ENCODE results near the gene CCDC92. TPM values are rescaled to one million over a fixed set of nuclear protein-coding genes. Genes with fewer than 3 reads are reported as not detected.

Gene CCDC92
- total RNA-seq, 4 donors from 2014 or later = 14.8 to 48.8 (median 21.1) TPM

- Histone ChIP-seq H3K36me3 (no peaks in the 10 kb centered on the region), H3K4me3 (no peak overlapping the region), H3K27ac (no peak overlapping the region), H3K9me3 (no peaks in the 10 kb centered on the region), H3K27me3 (peaks cover 7% of the 10 kb centered on the region), H3K4me1 (no peaks in the 10 kb centered on the region)
- no peak for TF ChIP-seq POLR2A (IDR thresholded peaks at IDR 0.05)
- TF ChIP-seq POLR2AphosphoS5 (IDR thresholded peaks at IDR 0.05) = no peak
- no peak for TF ChIP-seq CTCF (IDR thresholded peaks at IDR 0.05)
- intact Hi-C loops (cut with DNase I; ENCODE audit: low total_unique reads) = no loop called here
- WGBS, 2 donors (ENCODE audit: low coverage in 1 of 2) = 80 to 82% methylated on average over 1 to 2 of the region's 2 CpGs
- DNase-seq = no peak
- in situ Hi-C loops (cut with MboI; ENCODE audit: low pct_ligation_motif_present in 1 of 4, low pct_unique_long_range_greater_than_20kb in 1 of 4, low sequenced_read_pairs in 3 of 4) = no loop called here
Observed at GRCh38 chr12:123923038-123923437, 49.6 kb downstream of the CCDC92 start.

GRCh38 chr12:123919980-123920360 is 52.7 kb downstream of the CCDC92 start:
- no peak overlapping the region for H3K4me3 ChIP-seq
- TF ChIP-seq CTCF (IDR thresholded peaks at IDR 0.05) (no peak), POLR2AphosphoS5 (IDR thresholded peaks at IDR 0.05) (no peak)
- 58 to 71% methylated on average over 3 of the region's 3 CpGs for WGBS, 2 donors (ENCODE audit: low coverage in 1 of 2)
- H3K4me1 ChIP-seq = peaks cover 0 to 7% (median 3%) of the 10 kb centered on the region in 4 donors
- no peaks in the 10 kb centered on the region for H3K36me3 ChIP-seq
- in situ Hi-C loops (cut with MboI; ENCODE audit: low pct_ligation_motif_present in 1 of 4, low pct_unique_long_range_greater_than_20kb in 1 of 4, low sequenced_read_pairs in 3 of 4) (no loop called here), intact Hi-C loops (cut with DNase I; ENCODE audit: low total_unique reads) (no loop called here)
- no peaks in the 10 kb centered on the region for H3K9me3 ChIP-seq
- no peak overlapping the region for H3K27ac ChIP-seq
- peaks cover 7% of the 10 kb centered on the region for H3K27me3 ChIP-seq
- DNase-seq = no peak

- no peaks in the 10 kb centered on the region for H3K9me3 ChIP-seq
- no peak for DNase-seq
- H3K36me3 ChIP-seq = no peaks in the 10 kb centered on the region
- H3K4me1 ChIP-seq = peaks cover 0 to 8% (median 4%) of the 10 kb centered on the region in 4 donors
- intact Hi-C loops (cut with DNase I; ENCODE audit: low total_unique reads) = no loop called here
- peaks cover 7% of the 10 kb centered on the region for H3K27me3 ChIP-seq
- 86 to 100% methylated on average over 2 to 19 of the region's 19 CpGs for WGBS, 2 donors (ENCODE audit: low coverage in 1 of 2)
- no peak for TF ChIP-seq EP300 (IDR thresholded peaks at IDR 0.05; ENCODE audit: low read depth)
- no peak for TF ChIP-seq POLR2AphosphoS5 (IDR thresholded peaks at IDR 0.05)
- TF ChIP-seq POLR2A (IDR thresholded peaks at IDR 0.05) = no peak
- no peak for TF ChIP-seq CTCF (IDR thresholded peaks at IDR 0.05)
- in situ Hi-C loops (cut with MboI; ENCODE audit: low pct_ligation_motif_present in 1 of 4, low pct_unique_long_range_greater_than_20kb in 1 of 4, low sequenced_read_pairs in 3 of 4) = no loop called here
- H3K27ac ChIP-seq = no peak overlapping the region
- H3K4me3 ChIP-seq = no peak overlapping the region
Observed at GRCh38 chr12:123917337-123917850, 55.2 kb downstream of the CCDC92 start.

- TF ChIP-seq EP300 (IDR thresholded peaks at IDR 0.05; ENCODE audit: low read depth) (no peak), POLR2A (IDR thresholded peaks at IDR 0.05) (no peak), POLR2AphosphoS5 (IDR thresholded peaks at IDR 0.05) (no peak), CTCF (IDR thresholded peaks at IDR 0.05) (no peak)
- peaks cover 0 to 8% (median 4%) of the 10 kb centered on the region in 4 donors for H3K4me1 ChIP-seq
- no peak overlapping the region for H3K27ac ChIP-seq
- intact Hi-C loops (cut with DNase I; ENCODE audit: low total_unique reads) (no loop called here), in situ Hi-C loops (cut with MboI; ENCODE audit: low pct_ligation_motif_present in 1 of 4, low pct_unique_long_range_greater_than_20kb in 1 of 4, low sequenced_read_pairs in 3 of 4) (no loop called here)
- H3K4me3 ChIP-seq = no peak overlapping the region
- no peaks in the 10 kb centered on the region for H3K9me3 ChIP-seq
- H3K36me3 ChIP-seq = no peaks in the 10 kb centered on the region
- 73 to 83% methylated on average over 1 to 5 of the region's 5 CpGs for WGBS, 2 donors (ENCODE audit: low coverage in 1 of 2)
- peaks cover 7% of the 10 kb centered on the region for H3K27me3 ChIP-seq
- DNase-seq = no peak
Observed at GRCh38 chr12:123916729-123917128, 55.9 kb downstream of the CCDC92 start.
